Loucy (cell line): Measurements from ENCODE around the gene CEP152.
"Not testable (repeated sequence)": the region's sequence is repeated elsewhere in the genome, so short reads cannot be mapped to it uniquely, and the experiment has no call there.

Source experiments
- H2AFZ ChIP-seq: fragments of 200-600 bp; sonication (generic); 2 replicates; pipeline ENCODE4 v1.6.0; 2016; ENCODE audit warnings: antibody characterized with exemption, mild to moderate bottlenecking, low read length, moderate library complexity
- H3F3A ChIP-seq: fragments of 200-600 bp; 2 replicates; pipeline ENCODE4 v1.6.0; 2016; ENCODE audit warnings: antibody characterized with exemption, low read depth, mild to moderate bottlenecking
- H3K27me3 ChIP-seq: fragments of 200-600 bp; sonication (generic); 2 replicates; pipeline ENCODE4 v1.6.1; 2014; ENCODE audit warnings: low read length, mild to moderate bottlenecking; ENCODE audit not compliant: insufficient read depth, poor library complexity, severe bottlenecking
- H3K36me3 ChIP-seq: fragments of 200-600 bp; sonication (generic); 2 replicates; pipeline ENCODE4 v1.6.1; 2016; ENCODE audit warnings: low read length; ENCODE audit not compliant: insufficient read depth
- H3K4me1 ChIP-seq: fragments of 200-600 bp; sonication (generic); 2 replicates; pipeline ENCODE4 v1.5.1; 2014; ENCODE audit warnings: low read length, mild to moderate bottlenecking; ENCODE audit not compliant: insufficient read depth, poor library complexity, severe bottlenecking
- H3K4me2 ChIP-seq: fragments of 200-600 bp; sonication (generic); 2 replicates; pipeline ENCODE4 v1.6.0; 2014; ENCODE audit warnings: antibody characterized with exemption, low read length, low read depth, mild to moderate bottlenecking; ENCODE audit not compliant: poor library complexity, severe bottlenecking
- H3K4me3 ChIP-seq: fragments of 200-600 bp; sonication (generic); 2 replicates; pipeline ENCODE4 v1.5.1; 2014; ENCODE audit warnings: low read length, mild to moderate bottlenecking, mixed read lengths; ENCODE audit not compliant: poor library complexity, severe bottlenecking
- H3K79me2 ChIP-seq: fragments of 200-600 bp; sonication (generic); 2 replicates; pipeline ENCODE4 v1.6.1; 2014; ENCODE audit warnings: low read length; ENCODE audit not compliant: insufficient read depth
- H3K9ac ChIP-seq: fragments of 200-600 bp; sonication (generic); 2 replicates; pipeline ENCODE4 v1.6.0; 2014; ENCODE audit warnings: mild to moderate bottlenecking, low read depth, low read length, moderate library complexity; ENCODE audit not compliant: poor library complexity, severe bottlenecking
- H3K9me2 ChIP-seq: fragments of 200-600 bp; sonication (generic); replicated peaks from 2 replicates; pipeline ENCODE4 v1.6.1; 2016; ENCODE audit warnings: low read depth, low read length, mixed read lengths
- H3K9me3 ChIP-seq: fragments of 200-600 bp; sonication (generic); 2 replicates; pipeline ENCODE4 v1.6.1; 2014; ENCODE audit warnings: mild to moderate bottlenecking, antibody characterized with exemption, low read length, low read depth; ENCODE audit not compliant: insufficient read depth
- H4K20me1 ChIP-seq: fragments of 200-600 bp; sonication (generic); 2 replicates; pipeline ENCODE4 v1.6.0; 2014; ENCODE audit warnings: antibody characterized with exemption, low read length, mild to moderate bottlenecking; ENCODE audit not compliant: insufficient read depth, poor library complexity, severe bottlenecking
- EZH2phosphoT487 ChIP-seq: fragments of 200-600 bp; IDR thresholded peaks from 2 replicates; pipeline ENCODE4 v1.6.1; 2018; ENCODE audit warnings: antibody characterized with exemption, mild to moderate bottlenecking, moderate library complexity, borderline replicate concordance
- TF ChIP-seq, protein P1 (sequence below): fragments of 200-600 bp; sonication (generic); conservative IDR thresholded peaks from 2 replicates; pipeline ENCODE4 v1.5.1; 2014; ENCODE audit warnings: mild to moderate bottlenecking, antibody characterized with exemption, low read length

Gene CEP152

GRCh38 chr15:48858401-48858800 lies 47.5 kb upstream of the CEP152 start:
- Histone ChIP-seq H3K79me2 (no peaks in the 10 kb centered on the region), H4K20me1 (no peaks in the 10 kb centered on the region), H3K4me1 (peaks cover 9% of the 10 kb centered on the region), H3K9me2 (no peaks in the 10 kb centered on the region), H3K27me3 (no peaks in the 10 kb centered on the region), H3K4me3 (no peak overlapping the region), H2AFZ (no peak overlapping the region), H3F3A (no peaks in the 10 kb centered on the region), H3K9ac (no peak overlapping the region), H3K36me3 (no peaks in the 10 kb centered on the region), H3K9me3 (no peaks in the 10 kb centered on the region), H3K4me2 (peak overlapping the region; percentile 11)
- no peak for TF ChIP-seq EZH2phosphoT487
- TF ChIP-seq, protein P1, sequence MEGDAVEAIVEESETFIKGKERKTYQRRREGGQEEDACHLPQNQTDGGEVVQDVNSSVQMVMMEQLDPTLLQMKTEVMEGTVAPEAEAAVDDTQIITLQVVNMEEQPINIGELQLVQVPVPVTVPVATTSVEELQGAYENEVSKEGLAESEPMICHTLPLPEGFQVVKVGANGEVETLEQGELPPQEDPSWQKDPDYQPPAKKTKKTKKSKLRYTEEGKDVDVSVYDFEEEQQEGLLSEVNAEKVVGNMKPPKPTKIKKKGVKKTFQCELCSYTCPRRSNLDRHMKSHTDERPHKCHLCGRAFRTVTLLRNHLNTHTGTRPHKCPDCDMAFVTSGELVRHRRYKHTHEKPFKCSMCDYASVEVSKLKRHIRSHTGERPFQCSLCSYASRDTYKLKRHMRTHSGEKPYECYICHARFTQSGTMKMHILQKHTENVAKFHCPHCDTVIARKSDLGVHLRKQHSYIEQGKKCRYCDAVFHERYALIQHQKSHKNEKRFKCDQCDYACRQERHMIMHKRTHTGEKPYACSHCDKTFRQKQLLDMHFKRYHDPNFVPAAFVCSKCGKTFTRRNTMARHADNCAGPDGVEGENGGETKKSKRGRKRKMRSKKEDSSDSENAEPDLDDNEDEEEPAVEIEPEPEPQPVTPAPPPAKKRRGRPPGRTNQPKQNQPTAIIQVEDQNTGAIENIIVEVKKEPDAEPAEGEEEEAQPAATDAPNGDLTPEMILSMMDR = no peak

GRCh38 chr15:48856942-48857341 lies 46.1 kb upstream of the CEP152 start:
- H3K4me1 ChIP-seq = peaks cover 9% of the 10 kb centered on the region
- H3K9me2 ChIP-seq = no peaks in the 10 kb centered on the region
- TF ChIP-seq EZH2phosphoT487 = no peak
- H3F3A ChIP-seq = no peaks in the 10 kb centered on the region
- no peak overlapping the region for H2AFZ ChIP-seq
- H3K27me3 ChIP-seq = no peaks in the 10 kb centered on the region
- H3K79me2 ChIP-seq = no peaks in the 10 kb centered on the region
- no peak overlapping the region for H3K9ac ChIP-seq
- no peaks in the 10 kb centered on the region for H3K36me3 ChIP-seq
- no peak overlapping the region for H3K4me2 ChIP-seq
- H4K20me1 ChIP-seq = no peaks in the 10 kb centered on the region
- H3K9me3 ChIP-seq = no peaks in the 10 kb centered on the region
- H3K4me3 ChIP-seq = no peak overlapping the region

DNA sequence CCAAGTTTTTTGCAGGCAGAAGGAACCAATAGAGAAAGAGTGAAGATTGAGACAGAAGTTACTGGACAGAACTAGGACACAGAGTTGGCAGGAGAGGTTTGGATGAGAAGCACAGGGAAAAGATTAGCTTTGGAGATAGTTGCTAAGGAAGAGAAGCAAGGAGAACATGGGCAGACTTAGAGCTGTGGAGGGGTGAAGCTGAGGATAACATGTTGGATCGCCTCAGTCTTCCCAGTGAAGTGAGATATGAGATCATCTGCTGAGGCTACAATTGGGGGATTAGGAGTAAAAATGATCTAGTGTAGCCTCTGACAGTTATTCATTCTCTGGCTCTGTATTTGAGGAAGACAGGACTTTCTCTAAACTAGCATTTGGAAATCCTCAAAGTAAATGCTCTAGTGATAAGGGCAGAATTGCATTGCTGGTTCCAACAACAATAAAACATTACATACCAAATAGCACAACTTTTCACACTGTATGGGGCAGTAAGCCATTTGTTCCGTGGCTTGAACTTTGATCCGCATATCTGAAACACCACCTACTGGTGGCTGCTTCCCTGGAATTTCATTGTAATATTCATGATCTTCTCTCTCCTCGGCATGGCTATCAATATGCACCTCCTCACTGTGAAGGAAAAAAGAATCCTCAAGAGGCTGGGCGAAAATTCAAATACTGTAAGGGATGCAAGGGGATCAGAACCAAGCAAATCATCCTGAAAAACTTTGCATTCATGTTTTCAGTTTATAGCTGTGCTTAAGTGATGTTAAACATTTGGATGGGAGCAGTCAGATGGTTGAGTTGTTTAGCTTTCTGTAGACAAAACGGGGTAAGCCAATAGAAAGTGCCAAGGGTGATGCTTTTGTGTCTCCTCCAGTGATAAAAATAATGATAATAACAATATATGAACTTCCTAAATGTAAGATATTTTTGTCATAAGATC lies 44.9 kb upstream of the CEP152 start:
- Histone ChIP-seq H3K9ac (no peak overlapping the region), H3K9me3 (no peaks in the 10 kb centered on the region), H3K9me2 (no peaks in the 10 kb centered on the region), H3K4me3 (no peak overlapping the region), H4K20me1 (no peaks in the 10 kb centered on the region), H3K4me1 (peaks cover 9% of the 10 kb centered on the region), H3K79me2 (no peaks in the 10 kb centered on the region), H3K36me3 (no peaks in the 10 kb centered on the region), H3K27me3 (no peaks in the 10 kb centered on the region), H2AFZ (0 out of 2 replicates have a peak overlapping the region, but pooled peaks have one; percentile 19), H3F3A (no peaks in the 10 kb centered on the region), H3K4me2 (no peak overlapping the region)
- no peak for TF ChIP-seq EZH2phosphoT487
- TF ChIP-seq, protein P1 = peak; percentile 21; the same call in 1 of the 2 replicates

- not testable (repeated sequence) for H2AFZ ChIP-seq, H3K79me2 ChIP-seq, H3F3A ChIP-seq, H3K9ac ChIP-seq, H3K9me2 ChIP-seq, H3K36me3 ChIP-seq, H3K4me3 ChIP-seq, H3K4me1 ChIP-seq, H3K27me3 ChIP-seq, H3K4me2 ChIP-seq, H3K9me3 ChIP-seq, H4K20me1 ChIP-seq
These were observed 43.6 kb upstream of the CEP152 start for GRCh38 chr15:48854434-48854833.
